ENCODE measurements around the gene SLC25A47.

- TF ChIP-seq EZH2 (IDR thresholded peaks at IDR 0.05; ENCODE audit: insufficient read depth, poor library complexity, severe bottlenecking) = no peak
- no peak for TF ChIP-seq EZH2phosphoT487 (IDR thresholded peaks at IDR 0.05; ENCODE audit: insufficient read depth, low read depth)
Measured at GRCh38 chr14:100285021-100285912, 37.9 kb upstream of the SLC25A47 start.
